Measurements from ENCODE around the gene CPNE4. TPM values are rescaled to one million over a fixed set of nuclear protein-coding genes. Genes with fewer than 3 reads are reported as not detected.
A peak's percentile ranks its signal among the peaks of the same experiment; 100 is the strongest.

CPNE4 gene
- total RNA-seq, 1 experiment from 2014 or later = 5.7 TPM

- CTCF ChIA-PET = no interaction called here
These were observed 136.5 kb downstream of the CPNE4 start for GRCh38 chr3:131898346-131898745.

GRCh38 chr3:131896285-131896684 lies 138.5 kb downstream of the CPNE4 start:
- no TSS peak for BruUV-seq (replicated peaks)
- ChIA-PET POLR2A (ENCODE audit: low non-redundant PET) (no interaction called here), CTCF (no interaction called here)
- DNase-seq (ENCODE audit: low spot score) = no peak
- TF ChIP-seq CTCF (conservative IDR thresholded peaks at IDR 0.05; ENCODE audit: low read depth, low read length) (no peak), EZH2 (IDR thresholded peaks at IDR 0.05; ENCODE audit: borderline replicate concordance, low read depth, low read length, poor library complexity, severe bottlenecking) (no peak)
- Histone ChIP-seq H3K36me3 (ENCODE audit: insufficient read depth, low read length, poor library complexity, severe bottlenecking) (no peaks in the 10 kb centered on the region), H3K27me3 (replicated peaks; ENCODE audit: insufficient read depth, low read depth, low read length, poor library complexity) (no peaks in the 10 kb centered on the region), H3K4me1 (ENCODE audit: insufficient read depth, low read length, poor library complexity, severe bottlenecking) (peaks cover 25% of the 10 kb centered on the region), H3K4me3 (ENCODE audit: low read depth, low read length, poor library complexity, severe bottlenecking) (no peak overlapping the region), H3K9me3 (ENCODE audit: low read depth, low read length, poor library complexity, severe bottlenecking) (peaks cover 5% of the 10 kb centered on the region), H3K27ac (ENCODE audit: low read depth, low read length, poor library complexity, severe bottlenecking) (no peak overlapping the region)
- intact Hi-C loops (cut with micrococcal nuclease; ENCODE audit: unreplicated experiment) = loop anchor here (5.0 kb wide), 1 partner anchor 99 kb away; no protein-coding TSS in a partner anchor

More at GRCh38 chr3:131898346-131898745, 136.5 kb downstream of the CPNE4 start:
- no peaks in the 10 kb centered on the region for H3K27me3 ChIP-seq (replicated peaks; ENCODE audit: insufficient read depth, low read depth, low read length, poor library complexity)
- H3K27ac ChIP-seq (ENCODE audit: low read depth, low read length, poor library complexity, severe bottlenecking) = peak overlapping the region; percentile 61
- intact Hi-C loops (cut with micrococcal nuclease; ENCODE audit: unreplicated experiment) = loop anchor here (5.0 kb wide), 1 partner anchor 101 kb away; no protein-coding TSS in a partner anchor
- TF ChIP-seq CTCF (conservative IDR thresholded peaks at IDR 0.05; ENCODE audit: low read depth, low read length) (no peak), EZH2 (IDR thresholded peaks at IDR 0.05; ENCODE audit: borderline replicate concordance, low read depth, low read length, poor library complexity, severe bottlenecking) (no peak)
- POLR2A ChIA-PET (ENCODE audit: low non-redundant PET) = no interaction called here
- H3K4me1 ChIP-seq (ENCODE audit: insufficient read depth, low read length, poor library complexity, severe bottlenecking) = peaks cover 42% of the 10 kb centered on the region
- no peaks in the 10 kb centered on the region for H3K36me3 ChIP-seq (ENCODE audit: insufficient read depth, low read length, poor library complexity, severe bottlenecking)
- peak; percentile 60 for DNase-seq (ENCODE audit: low spot score)
- no peaks in the 10 kb centered on the region for H3K9me3 ChIP-seq (ENCODE audit: low read depth, low read length, poor library complexity, severe bottlenecking)
- H3K4me3 ChIP-seq (ENCODE audit: low read depth, low read length, poor library complexity, severe bottlenecking) = no peak overlapping the region
- no TSS peak for BruUV-seq (replicated peaks)

GRCh38 chr3:131895766-131896165 lies 139.0 kb downstream of the CPNE4 start:
- Histone ChIP-seq H3K27me3 (replicated peaks; ENCODE audit: insufficient read depth, low read depth, low read length, poor library complexity) (no peaks in the 10 kb centered on the region), H3K4me3 (ENCODE audit: low read depth, low read length, poor library complexity, severe bottlenecking) (no peak overlapping the region), H3K9me3 (ENCODE audit: low read depth, low read length, poor library complexity, severe bottlenecking) (peaks cover 5% of the 10 kb centered on the region), H3K36me3 (ENCODE audit: insufficient read depth, low read length, poor library complexity, severe bottlenecking) (no peaks in the 10 kb centered on the region), H3K4me1 (ENCODE audit: insufficient read depth, low read length, poor library complexity, severe bottlenecking) (peaks cover 20% of the 10 kb centered on the region), H3K27ac (ENCODE audit: low read depth, low read length, poor library complexity, severe bottlenecking) (no peak overlapping the region)
- ChIA-PET POLR2A (ENCODE audit: low non-redundant PET) (no interaction called here), CTCF (no interaction called here)
- no TSS peak for BruUV-seq (replicated peaks)
- no peak for DNase-seq (ENCODE audit: low spot score)
- intact Hi-C loops (cut with micrococcal nuclease; ENCODE audit: unreplicated experiment) = loop anchor here (5.0 kb wide), 1 partner anchor 98 kb away; no protein-coding TSS in a partner anchor
- TF ChIP-seq CTCF (conservative IDR thresholded peaks at IDR 0.05; ENCODE audit: low read depth, low read length) (no peak), EZH2 (IDR thresholded peaks at IDR 0.05; ENCODE audit: borderline replicate concordance, low read depth, low read length, poor library complexity, severe bottlenecking) (no peak)

Data from A673 (cell line).